Tibial nerve (tissue), 4 donors: ENCODE measurements around the gene DMXL2. TPM values are rescaled to one million over a fixed set of nuclear protein-coding genes. Genes with fewer than 3 reads are reported as not detected.
"Not testable (repeated sequence)": the region's sequence is repeated elsewhere in the genome, so short reads cannot be mapped to it uniquely, and the experiment has no call there.

Source experiments
- DNase-seq, 2 donors: peaks; one replicate each; pipeline ENCODE4 v3.0.0-alpha.2; 2019; ENCODE audit warnings: low spot score in 2 of 2
- H3K27ac ChIP-seq, 4 donors: fragments of 200-600 bp; sonication (generic) in 3 of 4; one replicate each; pipeline ENCODE4 v1.5.1; 2017 to 2019; ENCODE audit warnings: mild to moderate bottlenecking in 1 of 4
- H3K27me3 ChIP-seq, 2 donors: fragments of 200-600 bp; sonication (generic) in 1 of 2; one replicate each; pipeline versions ENCODE4 v1.5.1 to v1.6.0; 2017 to 2019
- H3K36me3 ChIP-seq, 3 donors: fragments of 200-600 bp; sonication (generic); one replicate each; pipeline ENCODE4 v1.5.1; 2018 to 2019
- H3K4me1 ChIP-seq, 4 donors: fragments of 200-600 bp; sonication (generic) in 3 of 4; one replicate each; pipeline ENCODE4 v1.5.1; 2017 to 2019
- H3K4me3 ChIP-seq, 4 donors: fragments of 200-600 bp; sonication (generic) in 3 of 4; one replicate each; pipeline ENCODE4 v1.5.1; 2017 to 2019; ENCODE audit warnings: mild to moderate bottlenecking in 1 of 4, moderate library complexity in 1 of 4
- H3K9me3 ChIP-seq, 4 donors: fragments of 200-600 bp; sonication (generic) in 3 of 4; one replicate each; pipeline ENCODE4 v1.5.1; 2017 to 2019
- EP300 ChIP-seq, 2 donors: sonication (generic); formaldehyde crosslinking; IDR thresholded peaks; one replicate each; pipeline ENCODE4 v1.6.1; 2017; ENCODE audit warnings: antibody characterized with exemption in 2 of 2, mild to moderate bottlenecking in 1 of 2
- POLR2A ChIP-seq, 2 donors: fragments of 450-650 bp; IDR thresholded peaks; one replicate each; pipeline ENCODE4 v1.6.1; 2017; ENCODE audit warnings: antibody characterized with exemption in 2 of 2, mild to moderate bottlenecking in 2 of 2, moderate library complexity in 2 of 2
- WGBS, 2 donors: methylation state at CpG; one replicate each; pipeline ENCODE4 v1.1.5; 2018; 5-methylcytosine and 5-hydroxymethylcytosine counted together
- total RNA-seq, 4 donors: library from RNA; depleted of rRNA; stranded (reverse); fragments of >200 nt; gene quantifications; one replicate each; pipeline ENCODE4 v1.1.0, GENCODE V29; 2016
- TF ChIP-seq, protein P1 (sequence below), 5 experiments: fragments of 200-600 bp in 3 of 5; fragments of 450-650 bp in 2 of 5; sonication (generic) in 3 of 5; IDR thresholded peaks; one replicate each; pipeline ENCODE4 v1.5.1; 2016 to 2019; ENCODE audit warnings: antibody characterized with exemption in 5 of 5, mild to moderate bottlenecking in 3 of 5, moderate library complexity in 2 of 5

Gene DMXL2
- total RNA-seq, 4 donors from 2014 or later: 43.7 to 49.6 (median 47.0) TPM

DNA sequence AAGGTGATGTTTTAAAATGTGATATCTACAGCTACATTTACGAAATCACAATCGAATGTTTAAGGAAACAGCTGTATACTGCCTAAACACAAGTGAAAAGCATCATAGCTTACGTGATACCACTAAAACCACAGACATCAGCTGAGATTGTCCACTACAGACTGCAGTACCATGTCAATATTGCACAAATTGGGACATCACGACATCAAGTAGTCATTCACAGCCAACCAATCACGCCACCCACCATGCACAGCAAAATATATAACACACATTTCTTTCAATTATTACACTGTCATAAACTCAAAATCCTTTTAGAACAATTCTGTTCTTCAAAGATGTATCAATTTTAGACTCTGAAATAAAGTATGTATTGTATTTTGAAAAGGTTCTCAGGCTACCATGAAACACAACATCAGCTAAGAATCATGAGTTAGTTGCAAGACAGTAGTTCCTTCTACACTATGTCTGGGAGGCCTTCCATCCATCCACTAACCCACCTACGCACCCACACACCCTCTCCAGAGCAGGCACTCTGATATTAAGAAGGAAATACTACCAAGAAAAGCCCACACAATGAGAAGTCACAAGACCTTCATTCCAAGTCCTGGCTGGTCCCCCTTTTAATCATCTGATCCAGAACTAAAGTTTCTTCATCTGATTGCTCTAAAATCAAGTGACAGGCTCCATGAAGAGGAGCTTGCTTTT lies 3.1 kb downstream of the DMXL2 start:
- no peak for DNase-seq
- Histone ChIP-seq H3K27me3 (no peaks in the 10 kb centered on the region), H3K36me3 (peaks cover 0 to 7% (median 0%) of the 10 kb centered on the region in 3 donors), H3K9me3 (no peaks in the 10 kb centered on the region), H3K4me3 (no peak overlapping the region), H3K27ac (no peak overlapping the region), H3K4me1 (peaks cover 0 to 22% (median 6%) of the 10 kb centered on the region in 4 donors)
- TF ChIP-seq POLR2A (IDR thresholded peaks at IDR 0.05) (no peak), EP300 (IDR thresholded peaks at IDR 0.05) (no peak)
- TF ChIP-seq, protein P1, sequence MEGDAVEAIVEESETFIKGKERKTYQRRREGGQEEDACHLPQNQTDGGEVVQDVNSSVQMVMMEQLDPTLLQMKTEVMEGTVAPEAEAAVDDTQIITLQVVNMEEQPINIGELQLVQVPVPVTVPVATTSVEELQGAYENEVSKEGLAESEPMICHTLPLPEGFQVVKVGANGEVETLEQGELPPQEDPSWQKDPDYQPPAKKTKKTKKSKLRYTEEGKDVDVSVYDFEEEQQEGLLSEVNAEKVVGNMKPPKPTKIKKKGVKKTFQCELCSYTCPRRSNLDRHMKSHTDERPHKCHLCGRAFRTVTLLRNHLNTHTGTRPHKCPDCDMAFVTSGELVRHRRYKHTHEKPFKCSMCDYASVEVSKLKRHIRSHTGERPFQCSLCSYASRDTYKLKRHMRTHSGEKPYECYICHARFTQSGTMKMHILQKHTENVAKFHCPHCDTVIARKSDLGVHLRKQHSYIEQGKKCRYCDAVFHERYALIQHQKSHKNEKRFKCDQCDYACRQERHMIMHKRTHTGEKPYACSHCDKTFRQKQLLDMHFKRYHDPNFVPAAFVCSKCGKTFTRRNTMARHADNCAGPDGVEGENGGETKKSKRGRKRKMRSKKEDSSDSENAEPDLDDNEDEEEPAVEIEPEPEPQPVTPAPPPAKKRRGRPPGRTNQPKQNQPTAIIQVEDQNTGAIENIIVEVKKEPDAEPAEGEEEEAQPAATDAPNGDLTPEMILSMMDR (IDR thresholded peaks at IDR 0.05): no peak
- WGBS, 2 donors: 85 to 88% methylated on average over 6 of the region's 6 CpGs

DNA sequence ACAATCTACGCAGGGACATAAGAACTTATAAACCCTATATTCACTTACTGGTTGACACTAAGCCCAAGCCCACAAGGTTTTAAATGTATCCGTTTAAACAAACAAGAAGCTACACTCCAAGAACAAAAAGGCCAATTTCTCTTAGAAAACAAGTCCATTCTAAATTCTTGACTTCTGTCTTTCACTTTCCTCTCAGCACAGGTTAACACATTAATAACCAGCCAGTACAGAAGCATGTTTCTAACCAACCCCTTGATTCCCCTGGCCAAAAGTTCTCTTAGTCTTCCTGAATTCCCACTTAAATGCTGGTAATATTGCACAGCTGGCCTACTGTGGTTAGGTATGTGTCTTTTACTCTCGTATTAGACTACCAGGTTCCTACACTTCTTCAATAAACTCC lies 4.7 kb downstream of the DMXL2 start:
- Histone ChIP-seq H3K27ac (no peak overlapping the region), H3K4me1 (peaks cover 0 to 16% (median 4%) of the 10 kb centered on the region in 4 donors), H3K36me3 (peaks cover 0 to 11% (median 0%) of the 10 kb centered on the region in 3 donors), H3K4me3 (no peak overlapping the region), H3K27me3 (no peaks in the 10 kb centered on the region), H3K9me3 (no peaks in the 10 kb centered on the region)
- TF ChIP-seq POLR2A (IDR thresholded peaks at IDR 0.05) (no peak), EP300 (IDR thresholded peaks at IDR 0.05) (no peak)
- TF ChIP-seq, protein P1 (IDR thresholded peaks at IDR 0.05): no peak
- 72 to 74% methylated on average over 3 of the region's 3 CpGs for WGBS, 2 donors
- no peak for DNase-seq

DNA sequence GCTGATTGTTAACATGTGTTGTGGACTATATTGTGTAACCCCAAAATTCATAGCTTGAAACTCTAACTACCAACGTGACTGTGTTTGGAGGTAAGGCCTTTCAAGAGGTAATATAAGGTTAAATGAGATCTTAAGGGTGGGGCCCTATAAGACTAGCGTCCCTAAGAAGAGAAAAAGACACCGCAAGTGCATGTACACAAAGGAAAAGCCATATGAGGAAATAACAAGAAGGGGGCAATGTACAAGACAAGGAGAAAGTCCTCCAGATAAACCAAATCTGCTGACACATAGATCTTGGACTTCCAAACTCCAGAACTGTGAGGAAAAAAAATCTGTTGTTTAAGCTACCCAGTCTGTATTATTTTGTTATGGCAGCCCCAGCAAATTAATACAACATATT lies 8.6 kb downstream of the DMXL2 start:
- H3K27me3 ChIP-seq: no peaks in the 10 kb centered on the region
- WGBS, 2 donors: 77 to 95% methylated on average over 3 of the region's 3 CpGs

DNA sequence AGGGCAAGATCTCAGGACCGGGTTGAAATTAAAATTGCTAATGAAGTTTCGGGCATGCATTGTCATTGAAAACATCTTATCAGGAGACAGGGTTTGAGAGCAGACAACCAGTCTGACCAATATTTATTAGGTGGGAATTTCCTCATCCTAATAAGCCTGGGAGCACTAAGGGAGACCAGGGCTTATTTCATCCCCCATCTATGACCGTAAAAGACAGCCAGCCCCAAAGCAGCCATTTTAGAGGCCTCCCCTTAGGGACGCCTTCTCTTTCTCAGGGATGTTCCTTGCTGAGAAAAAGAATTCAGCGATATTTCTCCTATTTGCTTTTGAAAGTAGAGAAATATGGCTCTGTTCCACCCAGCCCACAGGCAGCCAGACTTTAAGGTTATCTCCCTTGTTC lies 9.9 kb downstream of the DMXL2 start:
- H3K27me3 ChIP-seq: not testable (repeated sequence)

More for the DNA sequence above, 8.6 kb downstream of the DMXL2 start:
- H3K4me3 ChIP-seq: no peak overlapping the region
- no peak overlapping the region for H3K27ac ChIP-seq
- TF ChIP-seq POLR2A (IDR thresholded peaks at IDR 0.05) (no peak), EP300 (IDR thresholded peaks at IDR 0.05) (no peak)
- TF ChIP-seq, protein P1 (IDR thresholded peaks at IDR 0.05): no peak
- no peak for DNase-seq
- H3K4me1 ChIP-seq: no peaks in the 10 kb centered on the region
- H3K36me3 ChIP-seq: peaks cover 0 to 20% (median 0%) of the 10 kb centered on the region in 3 donors
- peaks cover 0 to 3% (median 0%) of the 10 kb centered on the region in 4 donors for H3K9me3 ChIP-seq

DNA sequence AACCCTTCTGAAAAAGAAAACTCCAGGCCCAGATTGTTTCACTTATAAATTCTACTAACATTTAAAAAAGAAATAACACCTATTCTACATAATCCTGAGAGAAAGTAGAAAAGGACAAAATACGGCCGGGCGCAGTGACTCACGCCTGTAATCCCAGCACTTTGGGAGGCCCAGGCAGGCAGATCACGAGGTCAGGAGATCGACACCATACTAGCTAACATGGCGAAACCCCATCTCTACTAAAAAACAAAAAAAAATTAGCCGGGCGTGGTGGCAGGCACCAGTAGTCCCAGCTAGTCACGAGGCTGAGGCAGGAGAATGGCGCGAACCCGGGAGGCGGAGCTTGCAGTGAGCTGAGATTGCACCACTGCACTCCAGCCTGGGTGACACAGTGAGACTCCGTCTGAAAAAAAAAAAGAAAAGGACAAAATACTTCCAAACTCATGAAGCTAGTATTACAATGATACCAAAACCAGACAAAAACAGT lies 19.1 kb downstream of the DMXL2 start:
- not testable (repeated sequence) for H3K27me3 ChIP-seq, H3K4me3 ChIP-seq, H3K4me1 ChIP-seq, DNase-seq, H3K36me3 ChIP-seq, H3K9me3 ChIP-seq, H3K27ac ChIP-seq
- WGBS, 2 donors: 93% methylated on average over 15 of the region's 15 CpGs

More for the DNA sequence above, 9.9 kb downstream of the DMXL2 start:
- 95% methylated on average over 5 of the region's 5 CpGs for WGBS, 2 donors
- peaks cover 0 to 20% (median 0%) of the 10 kb centered on the region in 3 donors for H3K36me3 ChIP-seq
- H3K4me3 ChIP-seq, H3K4me1 ChIP-seq, H3K9me3 ChIP-seq, DNase-seq, H3K27ac ChIP-seq: not testable (repeated sequence)

DNA sequence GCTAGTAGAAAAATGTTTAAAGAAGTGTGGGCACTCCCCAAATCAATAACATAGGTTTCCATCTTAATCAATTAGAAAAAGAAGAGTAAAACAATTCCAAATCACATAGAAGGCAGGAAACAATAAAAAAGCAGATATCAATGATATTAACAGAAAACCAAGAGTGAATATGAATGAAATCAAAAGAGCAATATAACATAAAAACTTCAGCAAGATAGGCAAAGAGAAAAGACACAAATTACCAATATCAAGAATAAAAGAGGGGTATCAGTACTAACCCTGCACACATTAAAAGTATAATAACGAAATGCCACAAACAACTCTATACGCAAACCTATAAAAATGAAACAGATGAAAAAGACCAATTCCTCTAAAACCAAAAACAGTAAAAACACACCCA lies 19.6 kb downstream of the DMXL2 start:
- Histone ChIP-seq H3K27ac (no peak overlapping the region), H3K36me3 (peaks cover 0 to 2% (median 0%) of the 10 kb centered on the region in 3 donors), H3K27me3 (no peaks in the 10 kb centered on the region), H3K4me3 (no peak overlapping the region), H3K4me1 (no peaks in the 10 kb centered on the region), H3K9me3 (no peaks in the 10 kb centered on the region)
- no peak for DNase-seq
- TF ChIP-seq POLR2A (IDR thresholded peaks at IDR 0.05) (no peak), EP300 (IDR thresholded peaks at IDR 0.05) (no peak)
- TF ChIP-seq, protein P1 (IDR thresholded peaks at IDR 0.05): no peak
- 95 to 97% methylated on average over 2 of the region's 2 CpGs for WGBS, 2 donors
